NCI-H128 (cell line): Measurements from ENCODE around the gene ETNK2.

Experiments used
- DNase-seq: peaks from one replicate; lab custom pipeline; 2025; ENCODE audit not compliant: unreplicated experiment; lab: John Stamatoyannopoulos, UW

The ETNK2 gene

DNA sequence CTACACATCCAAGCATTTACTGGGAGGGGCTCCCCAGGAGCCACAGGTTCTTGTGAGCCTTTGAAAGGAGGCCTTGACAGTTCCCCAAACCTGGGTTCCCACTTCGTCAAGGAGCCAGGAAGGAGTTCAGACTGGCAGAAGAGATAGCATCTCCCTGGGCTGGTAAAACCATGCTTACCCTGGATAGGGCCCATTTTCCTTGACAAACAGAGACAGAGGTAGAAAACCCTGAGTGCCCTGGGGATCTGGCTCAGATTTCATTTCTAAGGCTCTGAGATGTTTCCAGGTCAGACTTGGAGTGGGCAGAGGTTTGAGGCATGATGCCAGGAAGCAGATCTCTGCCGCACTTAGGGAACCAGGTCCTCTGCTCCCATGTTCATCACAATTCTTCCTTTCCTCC is 2.7 kb downstream of the ETNK2 start:
- no peak for DNase-seq

DNA sequence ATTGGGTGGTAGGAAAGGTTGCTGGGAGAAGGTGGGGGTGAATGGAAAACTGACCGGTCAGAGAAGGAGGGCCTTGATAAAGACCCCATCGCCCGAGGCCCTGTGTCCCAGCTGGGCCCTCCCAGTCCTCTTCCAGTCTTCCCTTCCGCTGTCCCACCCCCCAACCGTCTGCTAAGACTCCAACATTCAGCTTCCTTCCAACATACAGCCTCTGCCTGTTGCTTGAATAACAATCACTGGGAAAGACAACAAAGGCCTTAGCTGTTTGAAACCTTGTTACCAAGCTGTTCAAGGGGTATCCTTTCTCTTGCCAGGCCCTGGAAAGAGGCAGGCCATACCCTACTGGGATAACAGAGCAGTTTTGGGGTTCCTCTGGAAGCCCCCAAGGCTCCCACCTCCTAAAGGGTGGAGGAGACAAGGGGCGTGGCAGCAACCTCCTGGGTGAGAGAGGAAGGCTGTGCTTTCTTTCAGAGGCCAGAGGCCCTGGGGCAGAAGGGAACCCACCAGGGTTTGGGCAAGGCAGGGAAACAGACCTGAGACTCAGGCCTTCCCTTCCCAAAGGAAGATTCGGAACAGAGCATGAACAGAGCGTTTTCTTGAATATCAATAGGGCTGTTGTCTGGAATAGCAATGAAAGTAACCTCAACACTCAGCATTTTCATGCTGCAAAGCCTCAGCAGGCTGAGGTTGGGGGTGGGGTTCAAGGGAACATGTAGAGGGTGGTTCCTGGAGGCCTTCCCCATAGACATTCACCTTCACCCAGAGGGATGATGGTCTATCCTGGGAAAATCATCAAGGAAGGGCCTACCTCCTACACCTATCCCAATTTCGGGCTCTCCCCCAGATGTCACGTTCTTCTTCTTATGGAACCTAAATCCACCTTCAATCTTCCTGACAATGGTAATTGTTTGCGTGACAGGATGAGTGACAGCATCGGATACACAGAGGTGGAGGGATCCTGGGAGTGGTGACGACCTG is 4.1 kb downstream of the ETNK2 start:
- no peak for DNase-seq

GRCh38 chr1:204146965-204147364 is 4.9 kb downstream of the ETNK2 start:
- no peak for DNase-seq

GRCh38 chr1:204146309-204146708 is 5.5 kb downstream of the ETNK2 start:
- DNase-seq: no peak

GRCh38 chr1:204145033-204145504 is 6.8 kb downstream of the ETNK2 start:
- no peak for DNase-seq

DNA sequence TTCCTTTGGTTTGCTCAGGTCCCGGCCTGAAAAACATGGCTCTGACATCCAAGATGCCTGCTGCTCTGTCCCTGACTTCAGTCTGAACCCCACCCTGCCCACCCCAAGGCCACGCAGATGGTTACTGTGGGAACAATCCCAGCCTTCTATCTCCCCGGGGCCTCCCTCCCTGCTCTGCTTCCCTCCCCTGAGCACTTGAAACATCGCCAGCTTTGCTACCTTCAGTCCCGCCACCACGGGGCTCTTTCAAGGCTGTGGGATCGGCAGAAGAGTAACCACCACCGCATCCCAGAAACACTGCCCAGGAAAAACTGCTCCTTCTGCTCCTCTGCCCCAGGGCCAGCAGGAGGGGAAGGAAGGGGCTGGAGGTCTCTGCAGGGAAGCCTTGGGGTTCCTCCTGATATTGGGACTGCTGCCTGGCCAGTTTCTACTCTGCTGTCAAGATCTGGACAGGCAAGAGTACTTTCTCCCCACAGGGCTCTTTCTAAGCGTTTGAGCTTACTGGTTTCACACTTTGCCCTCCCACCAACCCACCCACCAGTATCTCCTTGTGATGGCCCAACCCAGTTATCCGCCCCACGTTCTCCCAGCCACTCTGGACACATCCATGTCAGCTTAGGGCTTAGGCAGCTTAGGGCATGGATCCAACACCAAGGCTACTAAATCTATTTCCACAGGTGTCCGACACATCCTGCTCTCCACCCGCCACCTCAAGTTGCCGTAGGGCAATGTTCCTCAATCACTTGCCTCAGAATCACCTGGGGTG is 8.4 kb downstream of the ETNK2 start:
- DNase-seq: no peak

DNA sequence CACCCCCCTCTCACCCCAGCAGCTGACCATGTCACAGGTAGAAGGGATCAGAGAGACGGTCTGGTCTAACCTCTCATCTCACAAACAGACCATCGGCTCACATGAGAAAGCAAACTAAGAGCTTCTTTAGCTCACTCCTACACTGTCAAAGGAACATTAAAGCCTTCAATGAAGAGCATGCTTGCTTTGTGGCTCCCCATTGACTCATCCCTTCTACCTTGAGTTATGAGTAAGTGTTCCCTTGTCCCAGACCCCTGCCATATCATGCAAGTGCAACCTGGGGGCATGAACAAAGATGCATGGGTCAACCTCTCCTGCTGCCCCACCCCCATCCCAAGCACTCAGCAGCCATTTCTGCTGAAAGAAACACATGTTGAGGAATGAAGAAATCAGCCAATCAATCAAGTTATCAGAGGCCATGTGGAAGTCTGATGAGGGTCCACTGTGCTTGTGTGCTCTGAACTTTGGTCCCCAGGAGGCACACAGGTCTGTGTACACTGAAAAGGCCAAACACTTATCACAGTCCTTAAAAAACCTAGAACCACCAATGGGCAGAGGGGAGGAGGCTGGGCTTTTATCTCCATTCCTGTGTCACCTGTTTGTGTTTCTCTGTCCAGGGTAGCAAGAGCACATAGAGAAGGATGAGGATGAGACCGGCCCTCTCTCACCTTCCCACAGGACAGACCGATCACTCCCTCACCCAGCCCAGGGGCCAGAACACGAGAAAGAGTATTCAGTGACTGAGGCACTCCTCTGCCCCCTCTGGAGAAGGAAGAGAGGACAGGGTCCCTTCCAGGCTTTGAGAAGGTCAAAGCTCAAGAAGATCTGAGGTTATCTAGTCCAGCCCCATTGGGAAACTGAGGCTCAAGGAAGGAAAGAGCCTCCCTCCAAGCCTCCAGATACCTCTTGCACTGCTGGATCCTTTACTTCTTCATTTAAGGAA is 9.5 kb downstream of the ETNK2 start:
- DNase-seq: no peak

GRCh38 chr1:204141131-204141530 is 10.7 kb downstream of the ETNK2 start:
- no peak for DNase-seq

GRCh38 chr1:204139952-204140351 is 11.9 kb downstream of the ETNK2 start:
- no peak for DNase-seq

DNA sequence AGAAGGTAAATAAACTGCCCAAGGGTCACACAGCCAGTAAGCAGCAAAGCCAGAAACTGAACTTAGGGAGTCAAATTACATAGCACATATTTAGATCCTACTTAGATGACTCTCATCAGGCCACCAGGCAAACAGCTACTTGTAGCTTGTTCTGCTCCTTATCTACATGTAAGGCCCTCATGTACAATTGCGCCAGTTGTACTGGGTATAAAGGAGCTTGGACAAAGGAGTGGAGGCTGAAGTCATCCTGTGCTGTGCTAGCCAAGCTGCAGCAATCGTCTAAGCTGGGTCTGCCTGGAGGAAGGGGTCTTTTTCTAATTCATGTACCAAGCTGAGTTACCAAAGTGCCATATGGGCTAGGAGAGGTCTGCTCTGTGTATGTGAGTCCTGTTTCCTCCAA is 12.8 kb downstream of the ETNK2 start:
- DNase-seq: no peak

GRCh38 chr1:204136814-204137213 is 15.0 kb downstream of the ETNK2 start:
- no peak for DNase-seq

GRCh38 chr1:204134103-204134502 is 17.7 kb downstream of the ETNK2 start:
- no peak for DNase-seq

DNA sequence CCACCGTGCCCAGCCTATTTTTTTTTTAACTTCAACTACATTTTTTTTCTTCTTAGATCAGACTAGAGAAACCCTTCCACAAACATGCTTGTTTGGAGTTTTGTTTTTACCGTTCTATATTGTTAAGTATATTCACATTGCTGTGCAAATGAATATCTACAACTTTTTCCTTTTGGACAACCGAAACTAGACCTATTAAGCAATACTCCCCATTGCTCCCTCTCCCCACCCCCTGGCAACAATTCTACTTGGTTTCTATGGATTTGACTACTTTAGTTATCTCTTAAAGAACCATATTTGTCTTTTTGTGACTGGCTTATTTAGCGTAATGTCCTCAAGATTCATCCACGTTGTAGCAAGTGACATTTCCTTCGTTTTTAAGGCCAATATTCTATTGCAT is 19.1 kb downstream of the ETNK2 start:
- no peak for DNase-seq

- no peak for DNase-seq
These were observed 19.9 kb downstream of the ETNK2 start for GRCh38 chr1:204131978-204132377.

DNA sequence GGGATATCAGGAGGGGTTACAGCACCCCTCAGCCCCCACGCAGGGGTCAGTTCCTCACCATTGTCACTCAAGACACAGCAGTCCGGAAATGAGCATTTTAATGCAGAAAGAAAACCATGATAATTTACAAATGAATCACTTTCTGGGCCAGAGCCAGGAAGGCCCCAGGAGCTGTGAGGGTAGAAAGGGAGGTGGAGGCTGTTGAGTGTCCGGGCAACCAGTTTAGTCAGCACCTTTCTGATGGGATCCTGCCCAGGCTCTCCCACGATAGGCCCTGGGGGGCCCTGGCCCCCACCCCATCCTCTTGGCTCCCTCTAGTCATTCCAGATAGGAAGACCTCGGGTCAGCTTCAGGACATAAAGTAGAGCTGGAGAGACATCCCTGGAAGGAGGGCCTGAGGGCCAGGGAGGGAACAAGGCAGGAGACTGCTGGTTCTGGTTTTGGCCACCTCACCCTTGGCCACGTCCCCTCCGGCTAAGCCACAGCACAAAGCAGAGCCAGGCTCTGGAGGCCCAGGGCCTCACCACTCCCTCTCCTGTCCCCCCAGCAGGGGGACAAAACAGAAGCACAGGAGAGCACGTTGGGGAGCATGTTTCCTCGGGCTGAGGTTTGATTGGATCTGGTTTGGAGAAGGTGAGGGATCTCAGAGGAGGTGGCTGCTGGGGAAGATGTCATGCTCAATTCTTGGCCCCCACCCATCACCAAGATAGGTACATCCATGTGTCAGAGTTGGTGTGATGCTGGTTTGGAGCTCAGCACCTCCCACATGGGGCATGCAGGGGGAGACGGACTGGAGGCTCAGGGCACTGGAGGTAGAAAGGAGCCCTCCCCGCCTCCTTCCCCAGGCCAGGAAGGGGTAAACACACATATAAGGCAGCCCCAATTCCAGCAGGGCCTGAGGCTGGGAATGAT is 20.6 kb downstream of the ETNK2 start:
- DNase-seq: no peak

DNA sequence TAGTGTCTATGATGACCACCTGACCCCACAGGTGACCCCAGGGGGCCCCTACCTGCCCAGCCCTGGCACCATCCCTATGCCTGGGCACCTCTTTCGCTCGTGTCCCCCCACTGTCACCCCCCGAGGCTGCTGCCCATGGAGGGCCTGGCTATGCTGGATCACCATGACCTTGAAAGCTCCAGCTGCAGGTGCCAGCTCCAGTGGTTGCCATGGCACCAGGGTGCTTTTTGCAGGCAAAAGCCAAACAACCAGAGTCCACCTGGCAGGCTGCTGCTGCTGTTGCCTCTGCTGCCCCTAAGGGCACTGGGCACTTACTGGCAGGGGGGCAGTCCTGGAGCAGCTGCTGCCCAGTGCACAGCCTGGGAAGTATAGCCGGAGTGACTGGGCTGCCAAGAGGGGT is 21.7 kb downstream of the ETNK2 start:
- DNase-seq: no peak

- DNase-seq: peak; percentile 39
These were observed 22.6 kb downstream of the ETNK2 start for GRCh38 chr1:204128964-204129896.

DNA sequence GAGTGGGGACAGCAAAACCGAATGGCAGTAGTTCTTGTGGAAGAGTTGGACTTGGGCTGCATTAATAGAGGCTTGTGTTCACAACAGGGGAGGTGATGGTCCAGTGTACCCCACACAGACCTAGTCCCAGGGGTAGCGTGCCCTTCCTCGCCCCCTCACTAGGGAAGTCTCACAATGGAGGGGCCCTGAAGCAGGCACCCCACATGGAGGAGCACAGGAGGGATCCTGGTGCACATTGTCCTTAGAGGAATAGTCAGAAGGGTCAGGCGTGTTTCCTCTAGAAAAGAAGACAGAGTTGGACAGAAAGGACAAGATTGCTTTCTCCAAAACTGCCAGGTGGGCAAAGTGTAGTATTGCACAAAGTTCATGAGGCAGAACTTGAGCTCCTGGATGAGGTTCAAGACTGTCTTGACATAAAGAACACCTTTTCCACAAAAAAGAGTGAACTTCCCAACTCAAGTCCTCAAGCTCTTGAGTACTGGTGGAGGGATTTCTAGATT is 23.3 kb downstream of the ETNK2 start:
- DNase-seq: no peak
